Subcutaneous adipose tissue (tissue), 4 donors: ENCODE data around the gene CNRIP1. TPM values are rescaled to one million over a fixed set of nuclear protein-coding genes. Genes with fewer than 3 reads are reported as not detected.

ENCODE experiments used
- total RNA-seq, 4 donors: library from RNA; depleted of rRNA; stranded (reverse); fragments of >200 nt; gene quantifications; one replicate each; pipeline ENCODE4 v1.1.0, GENCODE V29; 2016
- TF ChIP-seq, protein P1 (sequence below): fragments of 450-650 bp; IDR thresholded peaks from one replicate; pipeline ENCODE4 v1.5.1; 2016; ENCODE audit warnings: low read depth, mild to moderate bottlenecking, control low read depth, antibody characterized with exemption, moderate library complexity

Gene CNRIP1
- total RNA-seq, 4 donors from 2014 or later = 36.2 to 59.8 (median 55.4) TPM

DNA sequence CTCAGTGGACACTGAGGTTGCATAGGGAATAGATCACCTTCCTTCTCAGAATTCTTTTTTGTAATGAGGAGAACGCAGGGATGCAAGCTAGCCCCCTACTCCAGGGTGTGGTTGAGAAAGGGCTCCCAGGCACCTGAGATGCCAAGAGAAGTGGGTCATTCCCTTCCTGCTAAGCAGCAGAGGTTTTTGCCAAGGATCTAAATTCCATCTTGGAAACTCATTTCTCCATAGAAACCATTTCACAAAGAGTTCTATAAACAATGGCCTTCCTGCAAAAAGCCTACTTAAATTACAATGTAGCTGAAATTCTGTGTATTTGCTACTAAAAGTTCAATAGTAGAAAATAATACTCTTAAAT, 63.7 kb downstream of the CNRIP1 start:
- TF ChIP-seq, protein P1, sequence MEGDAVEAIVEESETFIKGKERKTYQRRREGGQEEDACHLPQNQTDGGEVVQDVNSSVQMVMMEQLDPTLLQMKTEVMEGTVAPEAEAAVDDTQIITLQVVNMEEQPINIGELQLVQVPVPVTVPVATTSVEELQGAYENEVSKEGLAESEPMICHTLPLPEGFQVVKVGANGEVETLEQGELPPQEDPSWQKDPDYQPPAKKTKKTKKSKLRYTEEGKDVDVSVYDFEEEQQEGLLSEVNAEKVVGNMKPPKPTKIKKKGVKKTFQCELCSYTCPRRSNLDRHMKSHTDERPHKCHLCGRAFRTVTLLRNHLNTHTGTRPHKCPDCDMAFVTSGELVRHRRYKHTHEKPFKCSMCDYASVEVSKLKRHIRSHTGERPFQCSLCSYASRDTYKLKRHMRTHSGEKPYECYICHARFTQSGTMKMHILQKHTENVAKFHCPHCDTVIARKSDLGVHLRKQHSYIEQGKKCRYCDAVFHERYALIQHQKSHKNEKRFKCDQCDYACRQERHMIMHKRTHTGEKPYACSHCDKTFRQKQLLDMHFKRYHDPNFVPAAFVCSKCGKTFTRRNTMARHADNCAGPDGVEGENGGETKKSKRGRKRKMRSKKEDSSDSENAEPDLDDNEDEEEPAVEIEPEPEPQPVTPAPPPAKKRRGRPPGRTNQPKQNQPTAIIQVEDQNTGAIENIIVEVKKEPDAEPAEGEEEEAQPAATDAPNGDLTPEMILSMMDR = no peak

DNA sequence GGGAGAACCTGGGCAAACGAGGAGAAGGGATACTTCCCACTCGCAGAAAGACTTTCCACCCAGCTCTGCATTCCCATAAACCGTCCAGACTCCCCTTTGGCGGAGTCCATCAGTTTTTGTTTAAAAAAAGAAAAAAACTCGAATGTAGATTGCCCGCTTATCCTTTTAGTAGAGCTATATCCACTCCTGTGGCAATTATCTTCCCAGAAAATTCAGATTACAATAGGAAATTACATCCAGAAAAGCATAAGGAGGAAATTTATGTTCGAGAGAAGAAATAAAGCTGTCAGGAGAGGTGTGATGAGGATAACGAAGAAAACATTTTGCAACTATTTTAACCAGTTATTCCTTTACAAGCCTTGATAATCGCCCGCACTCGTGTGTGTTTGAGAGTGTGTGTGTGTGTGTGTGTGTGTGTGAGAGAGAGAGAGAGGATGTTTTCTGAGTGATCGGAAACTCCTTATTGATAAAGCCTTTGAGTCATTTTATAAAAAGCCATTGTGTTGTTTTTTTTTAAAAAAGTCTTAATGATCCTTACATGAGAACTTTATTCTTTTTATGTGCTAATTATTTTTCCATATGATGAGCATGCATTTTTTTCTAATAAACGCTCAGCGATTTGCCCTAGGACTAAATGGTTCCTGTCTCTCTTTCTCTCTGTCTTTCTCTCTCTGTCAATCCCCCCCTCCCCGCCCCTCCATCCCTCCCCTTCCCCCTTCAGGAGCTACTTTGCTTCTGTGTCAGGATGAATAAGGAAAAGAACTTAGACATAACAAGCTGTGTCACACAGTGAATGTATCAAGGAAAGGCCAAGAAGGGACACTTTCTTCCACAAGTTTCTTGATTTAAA, 66.3 kb downstream of the CNRIP1 start:
- TF ChIP-seq, protein P1 = no peak

DNA sequence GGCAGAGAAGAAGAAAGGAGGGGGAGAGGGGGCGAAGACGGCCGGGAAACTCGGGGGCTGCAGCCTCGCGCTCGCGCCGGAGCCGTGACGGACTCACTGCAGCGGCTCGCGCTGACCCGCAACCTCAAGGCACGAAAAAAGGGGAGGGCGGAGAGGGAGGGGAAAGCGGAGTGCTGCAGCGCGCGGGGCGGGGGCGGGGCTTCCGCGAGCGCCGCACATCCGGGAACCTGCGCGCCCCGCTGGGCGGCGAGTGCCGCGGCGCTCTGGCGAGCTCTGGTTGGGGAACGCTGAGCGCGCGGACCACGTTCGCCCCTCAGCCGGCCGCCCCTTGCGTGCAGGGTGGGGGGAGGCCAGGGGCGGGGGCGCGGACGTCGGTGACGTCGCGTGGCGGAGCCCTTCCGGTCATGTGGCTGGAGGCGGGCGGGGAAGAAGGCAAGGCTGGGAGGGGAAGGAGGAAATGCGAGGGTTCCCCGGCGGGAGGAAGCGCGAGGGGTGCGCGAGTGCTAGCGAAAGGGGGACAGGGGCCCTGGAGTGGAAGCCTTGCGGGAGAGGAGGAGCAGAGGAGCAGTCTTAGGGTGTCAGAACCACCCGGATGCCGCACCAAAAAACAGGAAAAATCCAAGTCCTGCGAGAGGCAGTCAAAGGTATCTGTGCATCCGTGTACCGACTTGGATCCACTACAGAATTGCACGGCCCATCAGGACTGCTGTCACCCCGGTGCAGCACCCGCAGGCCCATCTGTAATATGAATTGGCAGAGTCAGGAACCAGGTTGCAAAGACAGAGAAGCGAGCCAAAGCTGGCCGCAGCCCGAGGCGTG, 67.1 kb downstream of the CNRIP1 start, which contains the start of gene PPP3R1:
TSS of gene PPP3R1 (minus strand) at position 133 of the 819 bp plus-strand sequence. CDS start 405 bp downstream, outside the sequence.
- TF ChIP-seq, protein P1 = no peak

DNA sequence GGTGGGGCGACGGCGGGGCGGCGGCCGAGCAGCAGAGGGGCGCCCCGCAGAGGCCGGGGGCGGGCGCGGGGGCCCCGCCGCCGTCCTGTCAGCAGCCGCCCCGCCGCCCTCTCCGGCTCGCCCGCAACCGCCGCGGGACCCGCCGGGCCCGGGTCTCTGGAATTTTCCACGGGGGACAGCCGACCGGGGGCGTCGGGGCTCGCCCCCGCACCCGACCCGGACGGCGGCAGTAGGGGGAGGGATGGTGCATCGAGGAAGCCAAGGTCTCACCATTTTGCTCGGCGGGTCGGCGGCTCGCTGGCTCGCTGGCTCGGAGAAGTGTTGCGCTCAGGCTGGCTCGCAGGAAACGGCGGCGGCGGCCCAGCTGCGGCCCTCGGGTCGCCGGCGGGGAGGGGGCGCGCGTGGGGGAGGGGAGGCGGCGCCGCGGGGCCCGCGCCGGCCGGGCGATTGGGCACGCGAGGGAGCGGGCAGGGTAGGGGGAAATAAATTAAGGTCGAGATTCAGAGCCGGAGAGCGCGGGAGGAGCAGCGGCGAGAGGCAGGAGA, 67.8 kb downstream of the CNRIP1 start:
- TF ChIP-seq, protein P1 = no peak

DNA sequence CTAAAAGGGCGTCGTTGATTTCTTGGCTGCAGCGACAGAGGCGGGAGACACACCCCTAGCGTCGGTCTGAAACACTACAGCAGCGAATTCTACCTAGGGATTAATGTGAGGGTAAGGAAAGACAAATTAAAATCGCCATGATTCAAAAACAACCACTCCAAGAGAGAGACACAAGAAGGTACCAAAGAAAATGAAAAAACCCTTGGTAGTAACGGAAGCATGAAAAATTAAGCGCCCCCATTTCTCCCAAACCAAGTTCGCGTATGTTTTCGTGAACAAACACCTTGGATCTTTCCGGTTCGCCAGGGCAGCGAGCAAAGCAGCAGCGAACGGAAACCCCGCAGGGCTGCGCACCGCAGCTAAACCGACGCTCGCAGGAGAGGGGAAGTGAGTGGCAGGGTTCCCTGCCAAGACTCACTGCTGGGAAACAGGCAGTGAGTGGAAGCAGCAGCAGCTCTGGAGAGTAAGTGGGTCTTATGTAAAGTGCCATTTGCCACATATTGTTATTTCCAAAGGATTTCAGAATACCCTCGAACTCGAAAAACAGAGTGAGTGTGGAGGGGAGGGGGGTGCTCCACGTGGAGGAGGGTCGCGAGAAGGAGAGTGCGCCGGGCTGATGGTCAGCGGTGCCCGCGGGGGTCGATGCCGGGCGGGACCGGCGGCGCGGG, 68.4 kb downstream of the CNRIP1 start:
- TF ChIP-seq, protein P1 = no peak

DNA sequence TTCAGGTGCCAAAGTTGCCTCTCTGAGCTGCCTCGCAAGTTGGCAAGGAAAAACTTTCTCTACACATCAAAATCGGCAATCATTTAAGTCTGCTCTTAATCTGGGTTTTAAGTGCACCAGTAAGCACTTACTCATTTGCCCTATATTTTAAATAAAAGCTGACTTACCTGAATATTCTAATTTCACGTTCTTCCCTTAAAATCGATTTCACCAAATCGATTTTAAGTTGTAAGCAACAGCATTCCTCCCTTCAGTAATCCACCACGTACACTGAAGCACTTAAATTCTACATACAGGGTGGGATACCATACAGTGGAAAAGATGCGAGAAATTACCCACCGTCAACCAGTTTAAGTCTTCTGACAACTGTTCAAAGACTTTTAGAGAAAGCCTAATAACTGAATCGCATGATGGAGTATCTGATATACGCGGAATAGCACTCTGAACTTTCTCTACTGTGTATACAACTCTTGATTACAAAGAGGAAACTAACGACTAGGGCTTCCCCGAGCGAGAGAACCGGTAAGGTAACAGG, 69.0 kb downstream of the CNRIP1 start:
- TF ChIP-seq, protein P1 = no peak
